Gastrocnemius medialis (tissue), 4 donors: ENCODE results near the gene HMCN2.

Source experiments
- POLR2A ChIP-seq, 2 donors: fragments of 450-650 bp; IDR thresholded peaks; one replicate each; pipeline ENCODE4 v1.6.1; 2017; ENCODE audit warnings: antibody characterized with exemption in 2 of 2, mild to moderate bottlenecking in 2 of 2, moderate library complexity in 2 of 2
- TF ChIP-seq, protein P1 (sequence below), 5 experiments: fragments of 450-650 bp in 3 of 5; fragments of 200-600 bp in 2 of 5; sonication (generic) in 2 of 5; IDR thresholded peaks in 4 of 5; conservative IDR thresholded peaks in 1 of 5; 1 replicate in 4 of 5; 2 replicates in 1 of 5; pipeline ENCODE4 v1.5.1; 2016 to 2019; ENCODE audit warnings: antibody characterized with exemption in 5 of 5, mild to moderate bottlenecking in 3 of 5, moderate library complexity in 3 of 5

DNA sequence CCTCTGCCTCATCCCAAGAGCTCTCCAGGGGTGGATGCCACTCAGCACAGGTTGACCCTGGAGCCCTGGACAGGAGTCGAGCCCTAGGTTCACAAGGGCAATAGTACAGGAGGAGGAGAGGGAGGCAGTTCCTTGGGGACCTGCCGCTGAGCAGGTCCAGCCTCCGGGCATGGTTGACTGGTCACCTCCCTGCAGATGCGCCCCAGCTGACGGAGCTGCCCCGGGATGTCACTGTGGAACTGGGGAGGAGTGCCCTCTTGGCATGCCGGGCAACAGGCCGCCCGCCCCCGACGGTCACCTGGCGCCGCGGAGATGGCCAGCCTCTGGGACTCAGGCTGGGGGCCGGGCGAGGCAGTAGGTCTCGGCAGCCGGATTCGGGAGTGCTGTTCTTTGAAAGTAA is 53.7 kb downstream of the HMCN2 start:
- TF ChIP-seq, protein P1, sequence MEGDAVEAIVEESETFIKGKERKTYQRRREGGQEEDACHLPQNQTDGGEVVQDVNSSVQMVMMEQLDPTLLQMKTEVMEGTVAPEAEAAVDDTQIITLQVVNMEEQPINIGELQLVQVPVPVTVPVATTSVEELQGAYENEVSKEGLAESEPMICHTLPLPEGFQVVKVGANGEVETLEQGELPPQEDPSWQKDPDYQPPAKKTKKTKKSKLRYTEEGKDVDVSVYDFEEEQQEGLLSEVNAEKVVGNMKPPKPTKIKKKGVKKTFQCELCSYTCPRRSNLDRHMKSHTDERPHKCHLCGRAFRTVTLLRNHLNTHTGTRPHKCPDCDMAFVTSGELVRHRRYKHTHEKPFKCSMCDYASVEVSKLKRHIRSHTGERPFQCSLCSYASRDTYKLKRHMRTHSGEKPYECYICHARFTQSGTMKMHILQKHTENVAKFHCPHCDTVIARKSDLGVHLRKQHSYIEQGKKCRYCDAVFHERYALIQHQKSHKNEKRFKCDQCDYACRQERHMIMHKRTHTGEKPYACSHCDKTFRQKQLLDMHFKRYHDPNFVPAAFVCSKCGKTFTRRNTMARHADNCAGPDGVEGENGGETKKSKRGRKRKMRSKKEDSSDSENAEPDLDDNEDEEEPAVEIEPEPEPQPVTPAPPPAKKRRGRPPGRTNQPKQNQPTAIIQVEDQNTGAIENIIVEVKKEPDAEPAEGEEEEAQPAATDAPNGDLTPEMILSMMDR (IDR thresholded peaks at IDR 0.05 in 4 of 5, conservative IDR thresholded peaks at IDR 0.05 in 1 of 5) = no peak
- no peak for TF ChIP-seq POLR2A (IDR thresholded peaks at IDR 0.05)
